ENCODE data around the gene ASB1.

- TF ChIP-seq POLR2AphosphoS5 (IDR thresholded peaks at IDR 0.05; ENCODE audit: borderline replicate concordance, low read depth, low read length) (no peak), EZH2 (IDR thresholded peaks at IDR 0.05) (no peak)
These were observed 46.4 kb upstream of the ASB1 start for GRCh38 chr2:238380336-238380735.
